Measurements from ENCODE around the gene FAM20B.

The FAM20B gene

DNA sequence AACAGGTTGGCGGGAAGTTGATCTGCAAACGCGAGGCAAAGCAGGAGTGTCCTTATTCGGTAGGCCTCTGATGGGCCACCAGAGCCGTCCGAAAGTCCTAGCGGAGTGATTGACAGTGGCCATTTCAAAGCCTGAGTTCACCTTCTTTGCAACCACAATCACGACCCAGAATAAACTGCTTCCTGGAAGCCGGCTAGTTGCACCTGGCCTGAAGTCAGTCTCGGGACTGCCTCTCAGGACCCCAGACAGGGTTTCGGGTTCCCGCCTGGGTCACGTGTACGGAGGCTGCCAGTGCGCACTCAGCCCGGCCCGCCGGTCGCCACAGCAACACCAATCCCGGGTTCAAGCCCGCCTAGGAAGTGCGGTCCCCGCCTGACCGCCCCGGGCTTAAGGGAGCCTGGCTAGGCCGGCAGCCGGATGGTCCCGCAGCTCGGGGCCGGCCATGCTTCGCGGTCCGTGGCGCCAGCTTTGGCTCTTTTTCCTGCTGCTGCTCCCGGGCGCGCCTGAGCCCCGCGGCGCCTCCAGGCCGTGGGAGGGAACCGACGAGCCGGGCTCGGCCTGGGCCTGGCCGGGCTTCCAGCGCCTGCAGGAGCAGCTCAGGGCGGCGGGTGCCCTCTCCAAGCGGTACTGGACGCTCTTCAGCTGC, 56.1 kb downstream of the FAM20B start, which contains the start of gene TOR3A:
Gene TOR3A, plus strand, starts transcription at position 384 of the 646 bp plus-strand sequence. Its CDS starts 59 bp downstream, at position 443.
- TF ChIP-seq, protein P1, sequence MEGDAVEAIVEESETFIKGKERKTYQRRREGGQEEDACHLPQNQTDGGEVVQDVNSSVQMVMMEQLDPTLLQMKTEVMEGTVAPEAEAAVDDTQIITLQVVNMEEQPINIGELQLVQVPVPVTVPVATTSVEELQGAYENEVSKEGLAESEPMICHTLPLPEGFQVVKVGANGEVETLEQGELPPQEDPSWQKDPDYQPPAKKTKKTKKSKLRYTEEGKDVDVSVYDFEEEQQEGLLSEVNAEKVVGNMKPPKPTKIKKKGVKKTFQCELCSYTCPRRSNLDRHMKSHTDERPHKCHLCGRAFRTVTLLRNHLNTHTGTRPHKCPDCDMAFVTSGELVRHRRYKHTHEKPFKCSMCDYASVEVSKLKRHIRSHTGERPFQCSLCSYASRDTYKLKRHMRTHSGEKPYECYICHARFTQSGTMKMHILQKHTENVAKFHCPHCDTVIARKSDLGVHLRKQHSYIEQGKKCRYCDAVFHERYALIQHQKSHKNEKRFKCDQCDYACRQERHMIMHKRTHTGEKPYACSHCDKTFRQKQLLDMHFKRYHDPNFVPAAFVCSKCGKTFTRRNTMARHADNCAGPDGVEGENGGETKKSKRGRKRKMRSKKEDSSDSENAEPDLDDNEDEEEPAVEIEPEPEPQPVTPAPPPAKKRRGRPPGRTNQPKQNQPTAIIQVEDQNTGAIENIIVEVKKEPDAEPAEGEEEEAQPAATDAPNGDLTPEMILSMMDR (IDR thresholded peaks at IDR 0.05; ENCODE audit: extremely low read depth, insufficient read depth, missing control alignments): no peak
- peak; percentile 96 for DNase-seq (ENCODE audit: low spot score)
- in situ Hi-C loops (cut with MboI; ENCODE audit: low pct_unique_long_range_greater_than_20kb, low sequenced_read_pairs, unreplicated experiment): loop anchor here (10.0 kb wide), 1 partner anchor 283 kb away; the partner anchor contains the start of gene AXDND1

DNA sequence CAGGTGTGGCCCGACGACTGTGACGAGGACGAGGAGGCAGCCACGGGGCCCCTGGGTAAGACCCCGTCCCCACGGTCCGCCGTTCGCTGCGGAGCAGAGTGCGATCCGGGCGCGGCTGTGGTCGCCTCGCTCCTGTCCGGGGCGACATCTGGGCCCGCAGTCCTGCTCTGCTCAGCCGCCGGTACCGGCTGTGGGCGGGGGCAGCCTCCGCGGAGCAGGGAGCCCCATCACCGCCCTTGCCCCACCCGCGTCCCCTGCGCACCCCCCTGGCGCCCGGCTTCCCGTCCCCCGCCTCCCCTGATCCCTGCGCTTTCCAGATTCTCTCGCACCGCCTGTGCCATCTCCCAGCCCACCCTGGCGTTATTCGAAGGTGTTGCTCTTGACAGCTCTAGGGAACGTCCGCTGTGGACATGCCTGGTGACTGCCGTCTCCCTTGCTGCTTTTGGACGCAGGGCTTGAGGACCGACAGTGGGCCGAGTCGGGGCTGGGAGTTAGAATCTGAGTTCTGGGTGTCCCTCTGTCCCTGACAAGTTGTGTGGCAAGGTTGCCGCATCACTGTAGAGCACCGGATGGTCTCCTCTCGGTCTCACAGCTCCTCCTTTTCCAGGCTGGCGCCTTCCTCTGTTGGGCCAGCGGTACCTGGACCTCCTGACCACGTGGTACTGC, 56.8 kb downstream of the FAM20B start:
- peak; percentile 48 for DNase-seq (ENCODE audit: low spot score)

GRCh38 chr1:179082999-179083335, 57.3 kb downstream of the FAM20B start:
- TF ChIP-seq, protein P1 (IDR thresholded peaks at IDR 0.05; ENCODE audit: extremely low read depth, insufficient read depth, missing control alignments): no peak
- DNase-seq (ENCODE audit: low spot score): peak; percentile 59
- in situ Hi-C loops (cut with MboI; ENCODE audit: low pct_unique_long_range_greater_than_20kb, low sequenced_read_pairs, unreplicated experiment): loop anchor here (10.0 kb wide), 1 partner anchor 282 kb away; the partner anchor contains the start of gene AXDND1

More for the DNA sequence above, 56.8 kb downstream of the FAM20B start:
- TF ChIP-seq, protein P1 (IDR thresholded peaks at IDR 0.05; ENCODE audit: extremely low read depth, insufficient read depth, missing control alignments): no peak
- in situ Hi-C loops (cut with MboI; ENCODE audit: low pct_unique_long_range_greater_than_20kb, low sequenced_read_pairs, unreplicated experiment): loop anchor here (10.0 kb wide), 1 partner anchor 282 kb away; the partner anchor contains the start of gene AXDND1

GRCh38 chr1:179083533-179083932, 57.8 kb downstream of the FAM20B start:
- in situ Hi-C loops (cut with MboI; ENCODE audit: low pct_unique_long_range_greater_than_20kb, low sequenced_read_pairs, unreplicated experiment): loop anchor here (10.0 kb wide), 1 partner anchor 281 kb away; the partner anchor contains the start of gene AXDND1
- TF ChIP-seq, protein P1 (IDR thresholded peaks at IDR 0.05; ENCODE audit: extremely low read depth, insufficient read depth, missing control alignments): no peak
- DNase-seq (ENCODE audit: low spot score): peak; percentile 65

DNA sequence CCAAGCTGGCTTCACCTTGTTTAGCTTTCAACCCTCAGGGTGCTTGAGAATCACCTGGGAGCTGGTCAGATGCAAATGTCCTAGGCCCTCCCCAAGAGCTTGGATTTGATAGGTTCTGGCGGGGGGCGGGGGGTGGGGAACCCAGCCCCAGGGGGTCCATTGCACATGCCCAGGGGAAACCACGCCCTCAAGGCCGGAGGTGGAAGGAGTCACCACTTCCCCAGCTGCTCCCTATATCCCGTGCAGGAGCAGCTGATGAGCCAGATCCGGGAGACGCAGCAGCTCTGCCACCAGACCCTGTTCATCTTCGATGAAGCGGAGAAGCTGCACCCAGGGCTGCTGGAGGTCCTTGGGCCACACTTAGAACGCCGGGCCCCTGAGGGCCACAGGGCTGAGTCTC, 62.0 kb downstream of the FAM20B start:
- in situ Hi-C loops (cut with MboI; ENCODE audit: low pct_unique_long_range_greater_than_20kb, low sequenced_read_pairs, unreplicated experiment): loop anchor here (10.0 kb wide), 1 partner anchor 277 kb away; the partner anchor contains the start of gene AXDND1
- TF ChIP-seq, protein P1 (IDR thresholded peaks at IDR 0.05; ENCODE audit: extremely low read depth, insufficient read depth, missing control alignments): no peak
- no peak for DNase-seq (ENCODE audit: low spot score)

GRCh38 chr1:179089827-179090482, 64.3 kb downstream of the FAM20B start:
- TF ChIP-seq, protein P1 (IDR thresholded peaks at IDR 0.05; ENCODE audit: extremely low read depth, insufficient read depth, missing control alignments): no peak
- no peak for DNase-seq (ENCODE audit: low spot score)
- in situ Hi-C loops (cut with MboI; ENCODE audit: low pct_unique_long_range_greater_than_20kb, low sequenced_read_pairs, unreplicated experiment): loop anchor here (10.0 kb wide), 1 partner anchor 275 kb away; the partner anchor contains the start of gene AXDND1
